GM06990 (cell line): ENCODE measurements around the gene KCNQ2.

Experiments used
- DNase-seq: peaks from one replicate; pipeline ENCODE4 v3.0.0-alpha.2; 2011; ENCODE audit not compliant: insufficient read length; ENCODE audit errors: extremely low read depth
- H3K27me3 ChIP-seq: replicated peaks from 2 replicates; pipeline ENCODE4 v1.6.0; 2011; ENCODE audit warnings: low read length; ENCODE audit not compliant: control insufficient read depth, insufficient read depth
- H3K36me3 ChIP-seq: 2 replicates; pipeline ENCODE4 v1.5.1; 2011; ENCODE audit warnings: low read length; ENCODE audit not compliant: control insufficient read depth, insufficient read depth
- H3K4me3 ChIP-seq: replicated peaks from 2 replicates; pipeline ENCODE4 v1.5.1; 2011; ENCODE audit warnings: low read depth, mild to moderate bottlenecking, control low read depth, low read length
- CTCF ChIP-seq: IDR thresholded peaks from 2 replicates; pipeline ENCODE4 v1.5.1; 2011; ENCODE audit warnings: low read length, control low read depth, mild to moderate bottlenecking, inconsistent platforms; ENCODE audit not compliant: insufficient read depth, poor library complexity, severe bottlenecking

The KCNQ2 gene

DNA sequence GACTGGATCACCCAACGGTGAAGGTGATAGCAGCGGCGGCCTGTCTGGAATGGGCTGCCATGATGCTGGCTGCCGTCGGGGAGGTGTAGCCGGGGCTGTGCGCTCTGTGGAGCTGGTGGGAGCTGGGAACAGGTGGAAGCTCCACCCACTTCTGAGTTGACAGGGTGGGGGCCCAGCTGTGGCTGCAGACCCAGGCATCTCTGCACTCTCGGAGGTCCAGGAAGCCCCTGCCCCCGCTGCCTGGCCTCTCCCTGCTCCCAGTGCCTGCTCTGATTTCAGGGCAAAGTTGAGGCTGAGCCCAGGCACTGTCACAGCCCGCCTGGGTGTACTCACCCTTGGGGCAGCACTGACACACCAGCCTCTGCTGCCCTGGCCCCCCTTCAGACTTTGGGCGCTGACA, 93.2 kb downstream of the KCNQ2 start:
- TF ChIP-seq CTCF = no peak
- no peak overlapping the region for H3K4me3 ChIP-seq
- no peaks in the 10 kb centered on the region for H3K27me3 ChIP-seq
- H3K36me3 ChIP-seq = no peaks in the 10 kb centered on the region
- DNase-seq = no peak

DNA sequence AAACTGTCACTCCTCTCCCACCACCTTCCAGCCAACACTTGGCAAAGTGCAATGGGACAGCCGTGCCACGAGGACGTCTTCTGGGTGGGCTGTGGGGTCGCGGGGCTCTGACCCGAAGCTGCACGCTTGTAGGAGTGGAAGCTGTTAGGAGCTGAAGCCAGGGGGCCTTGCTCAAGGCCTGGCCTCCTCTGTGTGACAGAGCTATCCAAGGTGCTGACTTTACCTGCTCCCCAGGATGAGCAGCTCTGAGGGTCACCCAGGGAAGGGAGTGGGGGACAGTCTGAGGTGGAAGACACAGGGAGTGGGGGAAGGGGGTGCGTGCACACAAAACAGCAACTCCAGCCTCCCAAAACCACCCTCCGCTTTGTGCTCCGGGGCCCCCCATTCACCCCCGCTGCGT, 93.8 kb downstream of the KCNQ2 start:
- Histone ChIP-seq H3K27me3 (no peaks in the 10 kb centered on the region), H3K36me3 (no peaks in the 10 kb centered on the region), H3K4me3 (no peak overlapping the region)
- no peak for DNase-seq
- TF ChIP-seq CTCF = no peak

DNA sequence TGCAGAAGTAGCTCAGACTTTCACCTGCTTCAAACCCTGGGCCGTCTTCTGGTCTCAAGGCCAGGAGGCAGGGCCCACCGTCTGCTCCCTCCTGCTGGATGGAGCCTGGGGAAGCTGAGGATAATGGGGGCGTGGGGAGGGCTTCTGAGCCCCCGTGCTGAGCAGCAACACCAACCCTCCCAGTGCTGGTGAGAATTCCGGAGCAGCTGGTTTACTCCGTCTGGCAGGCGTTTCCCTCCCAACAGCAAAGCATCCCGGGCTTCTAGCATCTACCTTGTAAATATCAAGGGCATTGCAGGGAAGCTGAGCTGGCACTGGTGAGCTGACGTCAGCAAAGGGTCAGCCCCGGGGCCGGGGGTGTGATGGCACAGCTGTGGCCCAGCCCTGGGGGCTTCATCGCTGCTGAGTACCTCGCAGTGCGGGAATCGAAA, 94.5 kb downstream of the KCNQ2 start:
- H3K27me3 ChIP-seq = no peaks in the 10 kb centered on the region
- H3K4me3 ChIP-seq = no peak overlapping the region
- DNase-seq = no peak
- no peak for TF ChIP-seq CTCF
- no peaks in the 10 kb centered on the region for H3K36me3 ChIP-seq

GRCh38 chr20:63377256-63377941, 95.1 kb downstream of the KCNQ2 start:
- TF ChIP-seq CTCF = no peak
- H3K27me3 ChIP-seq = no peaks in the 10 kb centered on the region; the same call in 1 of the 2 replicates
- no peaks in the 10 kb centered on the region for H3K36me3 ChIP-seq
- DNase-seq = no peak
- H3K4me3 ChIP-seq = no peak overlapping the region

DNA sequence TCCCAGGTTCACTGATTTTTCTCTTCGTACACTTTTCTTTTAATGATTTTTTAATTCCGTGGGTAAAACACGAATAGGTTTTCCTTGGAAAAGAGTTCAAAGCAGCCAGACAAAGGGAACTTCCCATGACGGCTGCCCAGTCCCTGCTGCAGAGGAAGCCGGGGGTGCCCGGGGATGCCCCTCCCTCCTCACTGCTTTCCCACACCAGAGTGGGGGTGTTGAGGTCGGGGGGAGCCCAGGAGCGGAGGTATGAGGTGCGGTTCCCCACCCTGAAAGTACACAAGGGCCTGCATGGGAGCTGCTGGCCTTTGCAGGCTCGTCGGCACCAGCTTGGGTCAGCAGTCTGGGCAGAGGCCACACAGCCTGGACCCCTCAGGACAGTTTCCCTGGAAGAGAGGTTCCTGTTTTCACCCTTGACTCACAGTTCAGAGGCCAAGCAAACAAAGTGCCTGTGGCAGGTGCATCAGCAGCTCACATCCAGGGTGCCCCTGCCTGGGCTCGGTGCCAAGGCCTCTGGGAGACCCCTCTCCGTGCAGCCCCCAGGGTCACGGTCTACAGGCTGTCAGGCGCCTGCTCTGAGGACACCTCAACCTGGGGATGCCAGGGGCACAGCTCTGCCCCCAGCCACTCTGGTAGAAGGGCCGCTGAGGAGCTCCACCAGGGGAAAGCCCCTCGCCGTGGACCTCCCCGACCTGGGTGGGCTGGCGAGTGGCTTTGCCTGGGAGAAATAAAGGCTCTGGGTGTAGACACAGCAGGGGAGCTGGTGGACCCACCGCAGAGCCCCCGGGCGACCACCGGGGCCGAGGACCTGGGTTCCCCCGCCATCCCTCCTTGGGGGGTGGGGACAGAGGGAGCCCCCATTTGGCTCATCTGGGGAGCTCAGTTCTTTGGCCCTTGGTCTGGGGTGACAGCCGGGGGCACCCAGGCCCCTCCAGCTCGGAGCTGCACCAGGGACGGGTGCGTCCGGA, 95.9 kb downstream of the KCNQ2 start:
- Histone ChIP-seq H3K4me3 (no peak overlapping the region), H3K36me3 (no peaks in the 10 kb centered on the region), H3K27me3 (no peaks in the 10 kb centered on the region; the same call in 1 of the 2 replicates)
- TF ChIP-seq CTCF = no peak
- DNase-seq = no peak
